ENCODE results near the gene KLF6. TPM values are rescaled to one million over a fixed set of nuclear protein-coding genes. Genes with fewer than 3 reads are reported as not detected.

The KLF6 gene
- total and polyA plus RNA-seq, 9 of the 15 experiments (the other 6 are each of a cell fraction or from before 2014, with no cell fraction given), result 3.2 to 23.9 (median 8.0) TPM

- TF ChIP-seq SOX6 (IDR thresholded peaks at IDR 0.05) (0 out of 2 replicates have a peak, but pooled peaks have one; percentile 17), AFF1 (IDR thresholded peaks at IDR 0.05; ENCODE audit: low read depth in 1 of 2, partially characterized antibody in 2 of 2) (peak in 1 of 2 experiments; percentile 50), ZNF124 (CRISPR knock-in tag; IDR thresholded peaks at IDR 0.05) (no peak), ID3 (CRISPR knock-in tag; IDR thresholded peaks at IDR 0.05) (no peak), ID3 (tag; IDR thresholded peaks at IDR 0.05) (peak; percentile 55; the same call in 1 of the 2 replicates), BACH1 (tag; IDR thresholded peaks at IDR 0.05) (0 out of 2 replicates have a peak, but pooled peaks have one; percentile 15), HDAC2 (IDR thresholded peaks at IDR 0.05) (0 out of 2 replicates have a peak, but pooled peaks have one; percentile 30), ZNF184 (CRISPR knock-in tag; IDR thresholded peaks at IDR 0.05) (no peak), ETS1 (conservative IDR thresholded peaks at IDR 0.05; ENCODE audit: control insufficient read depth, low read depth, low read length) (no peak), TFE3 (CRISPR knock-in tag; IDR thresholded peaks at IDR 0.05) (0 out of 2 replicates have a peak, but pooled peaks have one; percentile 17), SIN3B (IDR thresholded peaks at IDR 0.05; ENCODE audit: low read depth) (no peak), TBP (optimal IDR thresholded peaks at IDR 0.05; ENCODE audit: low read depth, low read length) (no peak), DDX20 (tag; IDR thresholded peaks at IDR 0.05; ENCODE audit: low read depth) (0 out of 2 replicates have a peak, but pooled peaks have one; percentile 47), SUPT5H (IDR thresholded peaks at IDR 0.05) (no peak), LARP7 (IDR thresholded peaks at IDR 0.05) (peak; percentile 90), ZBTB12 (CRISPR knock-in tag; IDR thresholded peaks at IDR 0.05) (0 out of 2 replicates have a peak, but pooled peaks have one; percentile 28), SMAD3 (CRISPR knock-in tag; conservative IDR thresholded peaks at IDR 0.05) (0 out of 2 replicates have a peak, but pooled peaks have one; percentile 10), CREM (IDR thresholded peaks at IDR 0.05; ENCODE audit: low read depth) (peak; percentile 38; the same call in 1 of the 2 replicates), HDAC6 (IDR thresholded peaks at IDR 0.05; ENCODE audit: low read depth, low read length) (no peak)
These were observed 43.6 kb upstream of the KLF6 start (continued) for GRCh38 chr10:3828404-3829155.

Data from K562 (cell line).